SU-DHL-6 (cell line): ENCODE measurements around the gene MGAT5B.

ENCODE experiments used
- H2AFZ ChIP-seq: fragments of 200-600 bp; sonication (generic); 2 replicates; pipeline ENCODE4 v1.6.1; 2014; ENCODE audit warnings: low read depth, mild to moderate bottlenecking, moderate library complexity, mixed read lengths, antibody characterized with exemption, low read length; ENCODE audit not compliant: severe bottlenecking
- H3F3A ChIP-seq: fragments of 200-600 bp; shearing (Covaris generic); 2 replicates; pipeline ENCODE4 v1.6.0; 2016; ENCODE audit warnings: antibody characterized with exemption, mild to moderate bottlenecking; ENCODE audit not compliant: insufficient read depth
- H3K27ac ChIP-seq: fragments of 200-600 bp; sonication (generic); 2 replicates; pipeline ENCODE4 v1.5.1; 2016; ENCODE audit warnings: low read depth, mild to moderate bottlenecking, low read length, moderate library complexity, mixed read lengths
- H3K27me3 ChIP-seq: fragments of 200-600 bp; sonication (generic), shearing (Covaris generic); 2 replicates; pipeline ENCODE4 v1.6.0; 2014; ENCODE audit warnings: mild to moderate bottlenecking, low read length
- H3K36me3 ChIP-seq: fragments of 200-600 bp; sonication (generic); 2 replicates; pipeline ENCODE4 v1.6.1; 2014; ENCODE audit warnings: mild to moderate bottlenecking, low read length, mixed read lengths
- H3K4me2 ChIP-seq: fragments of 300-600, 200-600 bp; shearing (Covaris generic), sonication (generic); 2 replicates; pipeline ENCODE4 v1.6.0; 2014; ENCODE audit warnings: low read length, low read depth, mild to moderate bottlenecking; ENCODE audit not compliant: poor library complexity, severe bottlenecking
- H3K4me3 ChIP-seq: fragments of 200-600 bp; sonication (generic); 2 replicates; pipeline ENCODE4 v1.5.1; 2014; ENCODE audit warnings: antibody characterized with exemption, low read length, mild to moderate bottlenecking, mixed read lengths; ENCODE audit not compliant: insufficient read depth, poor library complexity, severe bottlenecking
- H3K79me2 ChIP-seq: fragments of 200-600 bp; sonication (generic); 2 replicates; pipeline ENCODE4 v1.6.1; 2014; ENCODE audit warnings: mild to moderate bottlenecking, low read length, moderate library complexity; ENCODE audit not compliant: insufficient read depth
- H3K9ac ChIP-seq: fragments of 200-600 bp; sonication (generic); 2 replicates; pipeline ENCODE4 v1.7.0; 2014; ENCODE audit warnings: mild to moderate bottlenecking, low read length
- H3K9me2 ChIP-seq: fragments of 200-600 bp; sonication (generic); replicated peaks from 2 replicates; pipeline ENCODE4 v1.6.1; 2014; ENCODE audit warnings: low read length; ENCODE audit not compliant: insufficient read depth
- H3K9me3 ChIP-seq: fragments of 200-600 bp; sonication (generic); 2 replicates; pipeline ENCODE4 v1.6.1; 2014; ENCODE audit warnings: low read length, mixed read lengths; ENCODE audit not compliant: insufficient read depth
- H4K20me1 ChIP-seq: fragments of 200-600 bp; sonication (generic); 2 replicates; pipeline ENCODE4 v1.6.1; 2014; ENCODE audit warnings: low read depth, mild to moderate bottlenecking, antibody characterized with exemption, low read length, moderate library complexity, mixed read lengths
- EZH2phosphoT487 ChIP-seq: fragments of 200-600 bp; sonication (generic), shearing (Covaris generic); conservative IDR thresholded peaks from 2 replicates; pipeline ENCODE4 v1.6.1; 2018; ENCODE audit warnings: mild to moderate bottlenecking, antibody characterized with exemption, low read length, moderate library complexity, mixed read lengths
- TF ChIP-seq, protein P1 (sequence below): fragments of 200-600 bp; sonication (generic); IDR thresholded peaks from one replicate; pipeline ENCODE4 v1.5.1; 2017; ENCODE audit warnings: antibody characterized with exemption, mild to moderate bottlenecking, low read length, moderate library complexity; ENCODE audit not compliant: insufficient read depth, poor library complexity, severe bottlenecking

MGAT5B gene

DNA sequence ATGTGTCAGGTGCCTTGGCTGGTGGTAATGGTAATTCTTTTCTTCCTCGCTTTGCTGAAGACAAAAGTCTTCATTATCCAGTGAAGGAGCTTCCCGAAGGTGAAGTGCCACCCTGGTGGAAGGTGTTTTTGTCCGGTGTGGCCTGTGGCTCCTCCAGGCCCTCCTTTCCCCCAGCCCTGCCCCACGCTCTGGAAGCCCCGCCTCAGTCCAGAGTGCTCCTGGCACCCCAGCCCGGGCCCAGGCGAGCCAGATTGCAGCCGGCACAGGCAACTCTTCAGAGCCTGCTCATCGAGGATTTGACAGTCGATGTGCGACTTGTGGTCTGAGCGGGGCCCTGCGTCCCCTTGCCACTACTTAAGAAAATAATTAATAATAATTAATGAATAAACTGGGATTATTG is 93.7 kb downstream of the MGAT5B start:
- TF ChIP-seq, protein P1, sequence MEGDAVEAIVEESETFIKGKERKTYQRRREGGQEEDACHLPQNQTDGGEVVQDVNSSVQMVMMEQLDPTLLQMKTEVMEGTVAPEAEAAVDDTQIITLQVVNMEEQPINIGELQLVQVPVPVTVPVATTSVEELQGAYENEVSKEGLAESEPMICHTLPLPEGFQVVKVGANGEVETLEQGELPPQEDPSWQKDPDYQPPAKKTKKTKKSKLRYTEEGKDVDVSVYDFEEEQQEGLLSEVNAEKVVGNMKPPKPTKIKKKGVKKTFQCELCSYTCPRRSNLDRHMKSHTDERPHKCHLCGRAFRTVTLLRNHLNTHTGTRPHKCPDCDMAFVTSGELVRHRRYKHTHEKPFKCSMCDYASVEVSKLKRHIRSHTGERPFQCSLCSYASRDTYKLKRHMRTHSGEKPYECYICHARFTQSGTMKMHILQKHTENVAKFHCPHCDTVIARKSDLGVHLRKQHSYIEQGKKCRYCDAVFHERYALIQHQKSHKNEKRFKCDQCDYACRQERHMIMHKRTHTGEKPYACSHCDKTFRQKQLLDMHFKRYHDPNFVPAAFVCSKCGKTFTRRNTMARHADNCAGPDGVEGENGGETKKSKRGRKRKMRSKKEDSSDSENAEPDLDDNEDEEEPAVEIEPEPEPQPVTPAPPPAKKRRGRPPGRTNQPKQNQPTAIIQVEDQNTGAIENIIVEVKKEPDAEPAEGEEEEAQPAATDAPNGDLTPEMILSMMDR = no peak
- no peak for TF ChIP-seq EZH2phosphoT487
- Histone ChIP-seq H3K27ac (no peak overlapping the region), H3K4me2 (no peak overlapping the region)

DNA sequence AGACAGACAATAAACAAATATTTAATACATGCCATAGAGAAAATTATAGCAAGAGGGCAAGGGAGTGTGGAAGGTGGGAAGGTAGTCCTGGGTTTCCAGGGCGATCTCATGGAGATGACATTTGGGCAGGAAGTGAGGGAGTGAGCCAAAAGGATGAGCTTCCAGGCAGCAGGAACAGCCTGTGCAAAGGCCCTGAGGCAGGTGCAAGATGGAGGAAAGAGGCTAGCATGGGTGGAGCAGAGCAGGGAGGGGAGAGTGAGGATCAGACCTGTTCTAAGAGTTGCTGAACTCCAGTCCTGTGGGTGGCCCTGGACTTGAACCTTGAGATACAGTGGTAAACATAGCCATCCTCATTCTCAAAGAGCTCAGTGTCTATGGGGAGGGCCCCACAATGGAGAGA is 94.7 kb downstream of the MGAT5B start:
- no peaks in the 10 kb centered on the region for H3K79me2 ChIP-seq
- no peak overlapping the region for H3K27ac ChIP-seq
- H4K20me1 ChIP-seq = no peaks in the 10 kb centered on the region
- no peaks in the 10 kb centered on the region for H3F3A ChIP-seq
- no peaks in the 10 kb centered on the region for H3K9me3 ChIP-seq
- no peak overlapping the region for H3K4me2 ChIP-seq
- H3K9me2 ChIP-seq = no peaks in the 10 kb centered on the region
- H2AFZ ChIP-seq = no peak overlapping the region
- no peaks in the 10 kb centered on the region for H3K27me3 ChIP-seq
- no peak overlapping the region for H3K4me3 ChIP-seq
- no peak overlapping the region for H3K9ac ChIP-seq
- H3K36me3 ChIP-seq = no peaks in the 10 kb centered on the region
- TF ChIP-seq EZH2phosphoT487 = no peak
- TF ChIP-seq, protein P1 = no peak

More for the DNA sequence above, 93.7 kb downstream of the MGAT5B start:
- no peak overlapping the region for H3K9ac ChIP-seq
- no peaks in the 10 kb centered on the region for H4K20me1 ChIP-seq
- no peaks in the 10 kb centered on the region for H3K9me2 ChIP-seq
- H3K9me3 ChIP-seq = no peaks in the 10 kb centered on the region
- no peaks in the 10 kb centered on the region for H3F3A ChIP-seq
- no peaks in the 10 kb centered on the region for H3K27me3 ChIP-seq
- no peak overlapping the region for H2AFZ ChIP-seq
- H3K36me3 ChIP-seq = no peaks in the 10 kb centered on the region
- H3K4me3 ChIP-seq = no peak overlapping the region
- no peaks in the 10 kb centered on the region for H3K79me2 ChIP-seq

DNA sequence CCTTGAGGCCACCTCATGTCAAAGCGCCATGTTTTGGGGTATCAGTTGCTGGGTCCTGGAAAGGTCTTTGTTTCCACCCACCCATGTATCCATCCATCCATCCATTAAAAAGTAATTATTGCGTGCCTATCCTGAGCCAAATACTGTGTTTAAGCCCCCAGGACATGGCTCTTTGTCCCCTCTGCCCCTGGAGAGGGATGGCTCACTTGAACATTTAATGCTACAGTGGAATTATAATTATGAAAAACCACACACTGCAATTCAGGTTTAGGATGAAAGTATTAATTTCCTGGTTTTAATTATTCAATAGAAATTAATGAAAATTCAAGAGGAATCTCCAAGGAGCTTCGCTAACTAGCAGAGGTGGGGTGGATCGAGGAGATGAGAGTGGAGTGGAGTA is 97.8 kb downstream of the MGAT5B start:
- Histone ChIP-seq H4K20me1 (no peaks in the 10 kb centered on the region), H3K4me3 (no peak overlapping the region), H2AFZ (no peak overlapping the region), H3F3A (no peaks in the 10 kb centered on the region), H3K36me3 (no peaks in the 10 kb centered on the region), H3K27ac (no peak overlapping the region), H3K27me3 (no peaks in the 10 kb centered on the region), H3K9me2 (no peaks in the 10 kb centered on the region), H3K4me2 (no peak overlapping the region), H3K9me3 (no peaks in the 10 kb centered on the region), H3K9ac (no peak overlapping the region), H3K79me2 (no peaks in the 10 kb centered on the region)
- TF ChIP-seq, protein P1 = no peak
- TF ChIP-seq EZH2phosphoT487 = no peak
